ENCODE results near the gene PHAX. TPM values are rescaled to one million over a fixed set of nuclear protein-coding genes. Genes with fewer than 3 reads are reported as not detected.
"Not testable (repeated sequence)": the region's sequence is repeated elsewhere in the genome, so short reads cannot be mapped to it uniquely, and the experiment has no call there.

PHAX gene
- total and polyA plus RNA-seq, 9 donors: 24.1 to 63.7 (median 33.5) TPM

- intact Hi-C loops (cut with DNase I): no loop called here
- Histone ChIP-seq H3K27me3 (no peaks in the 10 kb centered on the region), H3K27ac (no peak overlapping the region), H3K9me3 (no peaks in the 10 kb centered on the region), H3K36me3 (no peaks in the 10 kb centered on the region), H3K4me3 (no peak overlapping the region), H3K4me1 (ENCODE audit: insufficient read depth) (no peaks in the 10 kb centered on the region)
- no peak for DNase-seq
- TF ChIP-seq CTCF (IDR thresholded peaks at IDR 0.05): no peak
- no peak for TF ChIP-seq EP300 (IDR thresholded peaks at IDR 0.05)
- TF ChIP-seq POLR2A (IDR thresholded peaks at IDR 0.05): no peak
Measured at GRCh38 chr5:126647071-126647470, 46.3 kb downstream of the PHAX start.

GRCh38 chr5:126648471-126648870 lies 47.7 kb downstream of the PHAX start:
- no peaks in the 10 kb centered on the region for H3K9me3 ChIP-seq
- no peak overlapping the region for H3K27ac ChIP-seq
- TF ChIP-seq CTCF (IDR thresholded peaks at IDR 0.05): no peak
- TF ChIP-seq POLR2A (IDR thresholded peaks at IDR 0.05): no peak
- TF ChIP-seq EP300 (IDR thresholded peaks at IDR 0.05): no peak
- H3K36me3 ChIP-seq: no peaks in the 10 kb centered on the region
- H3K4me3 ChIP-seq: no peak overlapping the region
- 77 to 86% (median 82%) methylated on average over 4 of the region's 4 CpGs for WGBS, 3 donors
- no peaks in the 10 kb centered on the region for H3K4me1 ChIP-seq (ENCODE audit: insufficient read depth)
- DNase-seq: no peak
- intact Hi-C loops (cut with DNase I): no loop called here
- H3K27me3 ChIP-seq: no peaks in the 10 kb centered on the region

GRCh38 chr5:126649057-126649456 lies 48.3 kb downstream of the PHAX start:
- 82 to 90% (median 87%) methylated on average over 7 of the region's 7 CpGs for WGBS, 3 donors
- H3K4me1 ChIP-seq (ENCODE audit: insufficient read depth); H3K9me3 ChIP-seq; intact Hi-C loops (cut with DNase I); H3K27ac ChIP-seq; H3K36me3 ChIP-seq; H3K4me3 ChIP-seq; DNase-seq; H3K27me3 ChIP-seq: not testable (repeated sequence)

- H3K4me3 ChIP-seq; DNase-seq; H3K36me3 ChIP-seq; H3K27ac ChIP-seq; intact Hi-C loops (cut with DNase I); H3K4me1 ChIP-seq (ENCODE audit: insufficient read depth); H3K27me3 ChIP-seq; H3K9me3 ChIP-seq: not testable (repeated sequence)
- WGBS, 3 donors: 89 to 91% (median 89%) methylated on average over 6 of the region's 6 CpGs
Measured at GRCh38 chr5:126649709-126650108, 49.0 kb downstream of the PHAX start.

GRCh38 chr5:126650463-126650862 lies 49.7 kb downstream of the PHAX start:
- Histone ChIP-seq H3K9me3 (no peaks in the 10 kb centered on the region), H3K4me3 (no peak overlapping the region), H3K27ac (no peak overlapping the region), H3K4me1 (ENCODE audit: insufficient read depth) (no peaks in the 10 kb centered on the region), H3K27me3 (no peaks in the 10 kb centered on the region), H3K36me3 (no peaks in the 10 kb centered on the region)
- no peak for DNase-seq
- intact Hi-C loops (cut with DNase I): no loop called here
- 91 to 99% (median 96%) methylated on average over 1 of the region's 1 CpG for WGBS, 3 donors
- no peak for TF ChIP-seq CTCF (IDR thresholded peaks at IDR 0.05)
- no peak for TF ChIP-seq EP300 (IDR thresholded peaks at IDR 0.05)
- TF ChIP-seq POLR2A (IDR thresholded peaks at IDR 0.05): no peak
